HepG2 (cell line): ENCODE measurements around the gene C19orf38. TPM values are rescaled to one million over a fixed set of nuclear protein-coding genes. Genes with fewer than 3 reads are reported as not detected.

Source experiments
- ATAC-seq: fragments of 200-7000 bp; cut with Tn5 transposase; 3 replicates; pipeline ENCODE4 v1.9.1; 2020; ENCODE audit warnings: mild to moderate bottlenecking, moderate library complexity
- BruUV-seq: library from RNA; stranded (reverse); fragments of 400-500 nt; replicated peaks from 2 replicates; lab custom pipeline; 2021; lab: Mats Ljungman, UMichigan
- CTCF ChIA-PET: fragments of 300-600 bp; formaldehyde crosslinking; extraction: SDS; loops from one replicate; lab custom pipeline; 2021; ENCODE audit warnings: low total read pairs, inconsistent platforms, low intra/inter-chr PET ratio; lab: Yijun Ruan, JAX
- POLR2A ChIA-PET: fragments of 350-600 bp; sonication (Branson Sonifier 250); formaldehyde crosslinking; loops from one replicate; lab custom pipeline; 2020; ENCODE audit warnings: antibody characterized with exemption, inconsistent platforms; lab: Yijun Ruan, JAX
- DNase-seq: peaks from one replicate; pipeline ENCODE4 v3.0.0-alpha.2; 2015; ENCODE audit warnings: low spot score
- FAIRE-seq: peaks from 3 replicates; lab custom pipeline; 2011; peaks lifted over from hg19 to GRCh38; lab: Jason Lieb, UNC
- H2AFZ ChIP-seq: one replicate; pipeline ENCODE4 v1.6.1; 2011; ENCODE audit warnings: low read length, inconsistent platforms
- H3K27ac ChIP-seq: fragments of 300-600 bp; 3 replicates; pipeline ENCODE4 v1.8.0; 2011; ENCODE audit warnings: mixed run types, mild to moderate bottlenecking, mixed read lengths, low read length, inconsistent platforms; ENCODE audit not compliant: insufficient read depth; ENCODE audit errors: extremely low read length
- H3K27me3 ChIP-seq, 2 experiments: fragments of 200-600 bp in 1 of 2; 2 replicates in 1 of 2; 3 replicates in 1 of 2; pipeline versions ENCODE4 v1.6.0 to v1.8.0; 2011; ENCODE audit warnings: low read length in 2 of 2, mild to moderate bottlenecking in 2 of 2, moderate library complexity in 2 of 2, inconsistent platforms in 1 of 2; ENCODE audit not compliant: insufficient read depth in 2 of 2, control insufficient read depth in 1 of 2
- H3K36me3 ChIP-seq, 2 experiments: fragments of 200-600 bp in 1 of 2; replicated peaks in 1 of 2; 2 replicates in 1 of 2; 3 replicates in 1 of 2; pipeline versions ENCODE4 v1.5.1 to v1.8.0; 2011; ENCODE audit warnings: low read length in 2 of 2, inconsistent platforms in 1 of 2; ENCODE audit not compliant: insufficient read depth in 2 of 2, control insufficient read depth in 1 of 2
- H3K4me1 ChIP-seq: 2 replicates; pipeline ENCODE4 v1.5.1; 2012; ENCODE audit warnings: low read length, inconsistent platforms; ENCODE audit not compliant: insufficient read depth
- H3K4me2 ChIP-seq: 2 replicates; pipeline ENCODE4 v1.6.0; 2011; ENCODE audit warnings: low read depth, low read length, inconsistent platforms
- H3K4me3 ChIP-seq, 3 experiments: fragments of 200-600 bp in 1 of 3; sonication (generic), shearing (Covaris generic) in 1 of 3; replicated peaks in 1 of 3; 2 replicates each; pipeline ENCODE4 v1.5.1; 2011 to 2016; ENCODE audit warnings: low read length in 3 of 3, inconsistent platforms in 2 of 3, low read depth in 2 of 3, mild to moderate bottlenecking in 2 of 3, control low read depth in 1 of 3, mixed read lengths in 1 of 3; ENCODE audit not compliant: insufficient read depth in 1 of 3
- H3K79me2 ChIP-seq: one replicate; pipeline ENCODE4 v1.6.1; 2011; ENCODE audit warnings: low read length, inconsistent platforms; ENCODE audit not compliant: insufficient read depth
- H3K9ac ChIP-seq: 2 replicates; pipeline ENCODE4 v1.6.0; 2011; ENCODE audit warnings: mild to moderate bottlenecking, low read depth, low read length, inconsistent platforms; ENCODE audit not compliant: insufficient read depth
- H3K9me3 ChIP-seq: 2 replicates; pipeline ENCODE4 v1.5.1; 2012; ENCODE audit warnings: mild to moderate bottlenecking, low read length
- H4K20me1 ChIP-seq: 2 replicates; pipeline ENCODE4 v1.6.0; 2011; ENCODE audit warnings: inconsistent platforms, mild to moderate bottlenecking, low read length, moderate library complexity; ENCODE audit not compliant: insufficient read depth
- AHR ChIP-seq: IDR thresholded peaks from 2 replicates; pipeline ENCODE4 v1.6.1; 2018; ENCODE audit warnings: missing genetic modification reagents, missing compliant biosample characterization
- CCDC6 ChIP-seq: sonication (generic); formaldehyde crosslinking; IDR thresholded peaks from 2 replicates; pipeline ENCODE4 v1.8.1; 2022; ENCODE audit warnings: mild to moderate bottlenecking, missing genetic modification reagents, moderate library complexity
- DNMT3B ChIP-seq: conservative IDR thresholded peaks from 2 replicates; pipeline ENCODE4 v1.6.1; 2016; ENCODE audit warnings: missing biosample characterization, control low read depth
- MTF1 ChIP-seq: sonication (generic); formaldehyde crosslinking; IDR thresholded peaks from 2 replicates; pipeline ENCODE4 v1.5.0; 2020; ENCODE audit warnings: missing genetic modification reagents
- NFYC ChIP-seq: IDR thresholded peaks from 2 replicates; pipeline ENCODE4 v1.6.1; 2016; ENCODE audit warnings: missing genetic modification reagents, missing compliant biosample characterization
- SNAI1 ChIP-seq: sonication (generic); formaldehyde crosslinking; IDR thresholded peaks from 2 replicates; pipeline ENCODE4 v1.5.0; 2020; ENCODE audit warnings: mild to moderate bottlenecking, missing genetic modification reagents, borderline replicate concordance
- TP53 ChIP-seq: sonication (generic); formaldehyde crosslinking; conservative IDR thresholded peaks from 2 replicates; pipeline ENCODE4 v1.4.0; 2020; ENCODE audit warnings: missing genetic modification reagents
- XRCC5 ChIP-seq: fragments of 200-400 bp; formaldehyde crosslinking; optimal IDR thresholded peaks from 2 replicates; pipeline ENCODE3; 2017; ENCODE audit warnings: mild to moderate bottlenecking, low read length
- ZNF777 ChIP-seq: sonication (generic); formaldehyde crosslinking; IDR thresholded peaks from 2 replicates; pipeline ENCODE4 v1.4.0; 2020; ENCODE audit warnings: missing genetic modification reagents
- ZNF839 ChIP-seq: sonication (generic); formaldehyde crosslinking; IDR thresholded peaks from 2 replicates; pipeline ENCODE4 v1.4.0; 2020; ENCODE audit warnings: missing genetic modification reagents, mild to moderate bottlenecking, borderline replicate concordance
- WGBS: methylation state at CpG from one replicate; pipeline ENCODE4 v1.1.6; 2017; ENCODE audit warnings: low lambda C conversion rate; 5-methylcytosine and 5-hydroxymethylcytosine counted together
- in situ Hi-C: cut with HindIII; loops from 2 replicates; pipeline ENCODE4 v1.10.0; 2017; ENCODE audit warnings: low pct_unique_long_range_greater_than_20kb; ENCODE audit not compliant: extremely low pct_ligation_motif_present
- intact Hi-C: fragments of 100-400 bp; cut with micrococcal nuclease; formaldehyde crosslinking; loops from one replicate; pipeline ENCODE4 v1.10.0; 2022; ENCODE audit not compliant: unreplicated experiment
- polyA plus RNA-seq, 8 experiments: library from polyadenylated mRNA; depleted of rRNA in 3 of 8; stranded (reverse) in 7 of 8; unstranded in 1 of 8; fragments of >200 nt; fragmentation: Illumina TruSeq in 4 of 8; extraction: Trizol in 4 of 8; gene quantifications; 2 replicates each; pipeline versions ENCODE4 v1.2.1 to v1.2.3, GENCODE V29; 2011 to 2016; ENCODE audit warnings: low read depth in 4 of 8, missing spikeins in 1 of 8, mixed read lengths in 1 of 8; ENCODE audit not compliant: insufficient read depth in 1 of 8
- total RNA-seq, 5 experiments: library from RNA; depleted of rRNA; stranded (reverse); fragments of >200 nt; fragmentation: Illumina TruSeq; extraction: Trizol; gene quantifications; 2 replicates each; pipeline ENCODE4 v1.2.3, GENCODE V29; 2016; ENCODE audit warnings: low read depth in 1 of 5
- TF ChIP-seq, protein P1 (sequence below), 2 experiments: sonication (generic) in 1 of 2; formaldehyde crosslinking in 1 of 2; IDR thresholded peaks; 2 replicates each; pipeline versions ENCODE4 v1.6.1 to v1.9.0; 2014 to 2022; ENCODE audit warnings: antibody characterized with exemption in 1 of 2, borderline replicate concordance in 1 of 2, inconsistent platforms in 1 of 2, low read depth in 1 of 2, missing genetic modification reagents in 1 of 2
- TF ChIP-seq, protein P2 (sequence below): sonication (generic); formaldehyde crosslinking; IDR thresholded peaks from 2 replicates; pipeline ENCODE4 v1.8.0; 2022; ENCODE audit warnings: mild to moderate bottlenecking, missing genetic modification reagents, moderate library complexity
- TF ChIP-seq, protein P3 (sequence below): sonication (generic); formaldehyde crosslinking; IDR thresholded peaks from 2 replicates; pipeline ENCODE4 v1.5.0; 2020; ENCODE audit warnings: mild to moderate bottlenecking, missing genetic modification reagents
- TF ChIP-seq, protein P4 (sequence below): sonication (generic); formaldehyde crosslinking; IDR thresholded peaks from 2 replicates; pipeline ENCODE4 v1.4.0; 2020; ENCODE audit warnings: mild to moderate bottlenecking, missing genetic modification reagents

C19orf38 gene
- total and polyA plus RNA-seq, 2 of the 13 experiments (the other 11 are each of a cell fraction or from before 2014, with no cell fraction given), result 0.11 TPM; not detected in 1

GRCh38 chr19:10808937-10809649, 39.1 kb upstream of the C19orf38 start:
- in situ Hi-C loops (no loop called here), intact Hi-C loops (no loop called here)
- no peak overlapping the region for H3K9ac ChIP-seq
- WGBS, result 96% methylated on average over 7 of the region's 10 CpGs
- H3K4me2 ChIP-seq, result no peak overlapping the region
- POLR2A ChIA-PET, result no interaction called here
- no peaks in the 10 kb centered on the region for H3K9me3 ChIP-seq
- peaks cover 14 to 52% of the 10 kb centered on the region in 2 experiments; a peak in 4 of 5 replicates for H3K36me3 ChIP-seq
- H4K20me1 ChIP-seq, result no peaks in the 10 kb centered on the region
- H3K27me3 ChIP-seq, result no peaks in the 10 kb centered on the region
- H3K27ac ChIP-seq, result no peak overlapping the region
- no peak overlapping the region for H3K4me3 ChIP-seq
- DNase-seq, result no peak
- H2AFZ ChIP-seq, result no peak overlapping the region
- CTCF ChIA-PET, result no interaction called here
- ATAC-seq, result no peak
- no peaks in the 10 kb centered on the region for H3K79me2 ChIP-seq
- BruUV-seq, result no TSS peak
- peaks cover 22% of the 10 kb centered on the region for H3K4me1 ChIP-seq
- no peak for FAIRE-seq
- TF ChIP-seq, protein P1, sequence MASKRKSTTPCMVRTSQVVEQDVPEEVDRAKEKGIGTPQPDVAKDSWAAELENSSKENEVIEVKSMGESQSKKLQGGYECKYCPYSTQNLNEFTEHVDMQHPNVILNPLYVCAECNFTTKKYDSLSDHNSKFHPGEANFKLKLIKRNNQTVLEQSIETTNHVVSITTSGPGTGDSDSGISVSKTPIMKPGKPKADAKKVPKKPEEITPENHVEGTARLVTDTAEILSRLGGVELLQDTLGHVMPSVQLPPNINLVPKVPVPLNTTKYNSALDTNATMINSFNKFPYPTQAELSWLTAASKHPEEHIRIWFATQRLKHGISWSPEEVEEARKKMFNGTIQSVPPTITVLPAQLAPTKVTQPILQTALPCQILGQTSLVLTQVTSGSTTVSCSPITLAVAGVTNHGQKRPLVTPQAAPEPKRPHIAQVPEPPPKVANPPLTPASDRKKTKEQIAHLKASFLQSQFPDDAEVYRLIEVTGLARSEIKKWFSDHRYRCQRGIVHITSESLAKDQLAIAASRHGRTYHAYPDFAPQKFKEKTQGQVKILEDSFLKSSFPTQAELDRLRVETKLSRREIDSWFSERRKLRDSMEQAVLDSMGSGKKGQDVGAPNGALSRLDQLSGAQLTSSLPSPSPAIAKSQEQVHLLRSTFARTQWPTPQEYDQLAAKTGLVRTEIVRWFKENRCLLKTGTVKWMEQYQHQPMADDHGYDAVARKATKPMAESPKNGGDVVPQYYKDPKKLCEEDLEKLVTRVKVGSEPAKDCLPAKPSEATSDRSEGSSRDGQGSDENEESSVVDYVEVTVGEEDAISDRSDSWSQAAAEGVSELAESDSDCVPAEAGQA (IDR thresholded peaks at IDR 0.05; ENCODE audit: low read depth), result no peak
- TF ChIP-seq, protein P1 (CRISPR knock-in tag; IDR thresholded peaks at IDR 0.05; ENCODE audit: borderline replicate concordance), result no peak
- TF ChIP-seq DNMT3B (no peak), ZNF777 (CRISPR knock-in tag) (no peak), SNAI1 (CRISPR knock-in tag) (no peak), AHR (no peak), NFYC (no peak), MTF1 (CRISPR knock-in tag) (no peak), XRCC5 (no peak), CCDC6 (CRISPR knock-in tag) (no peak), TP53 (CRISPR knock-in tag) (no peak), ZNF839 (CRISPR knock-in tag) (no peak)
- TF ChIP-seq, protein P2, sequence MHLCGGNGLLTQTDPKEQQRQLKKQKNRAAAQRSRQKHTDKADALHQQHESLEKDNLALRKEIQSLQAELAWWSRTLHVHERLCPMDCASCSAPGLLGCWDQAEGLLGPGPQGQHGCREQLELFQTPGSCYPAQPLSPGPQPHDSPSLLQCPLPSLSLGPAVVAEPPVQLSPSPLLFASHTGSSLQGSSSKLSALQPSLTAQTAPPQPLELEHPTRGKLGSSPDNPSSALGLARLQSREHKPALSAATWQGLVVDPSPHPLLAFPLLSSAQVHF (CRISPR knock-in tag), result no peak
- TF ChIP-seq, protein P3, sequence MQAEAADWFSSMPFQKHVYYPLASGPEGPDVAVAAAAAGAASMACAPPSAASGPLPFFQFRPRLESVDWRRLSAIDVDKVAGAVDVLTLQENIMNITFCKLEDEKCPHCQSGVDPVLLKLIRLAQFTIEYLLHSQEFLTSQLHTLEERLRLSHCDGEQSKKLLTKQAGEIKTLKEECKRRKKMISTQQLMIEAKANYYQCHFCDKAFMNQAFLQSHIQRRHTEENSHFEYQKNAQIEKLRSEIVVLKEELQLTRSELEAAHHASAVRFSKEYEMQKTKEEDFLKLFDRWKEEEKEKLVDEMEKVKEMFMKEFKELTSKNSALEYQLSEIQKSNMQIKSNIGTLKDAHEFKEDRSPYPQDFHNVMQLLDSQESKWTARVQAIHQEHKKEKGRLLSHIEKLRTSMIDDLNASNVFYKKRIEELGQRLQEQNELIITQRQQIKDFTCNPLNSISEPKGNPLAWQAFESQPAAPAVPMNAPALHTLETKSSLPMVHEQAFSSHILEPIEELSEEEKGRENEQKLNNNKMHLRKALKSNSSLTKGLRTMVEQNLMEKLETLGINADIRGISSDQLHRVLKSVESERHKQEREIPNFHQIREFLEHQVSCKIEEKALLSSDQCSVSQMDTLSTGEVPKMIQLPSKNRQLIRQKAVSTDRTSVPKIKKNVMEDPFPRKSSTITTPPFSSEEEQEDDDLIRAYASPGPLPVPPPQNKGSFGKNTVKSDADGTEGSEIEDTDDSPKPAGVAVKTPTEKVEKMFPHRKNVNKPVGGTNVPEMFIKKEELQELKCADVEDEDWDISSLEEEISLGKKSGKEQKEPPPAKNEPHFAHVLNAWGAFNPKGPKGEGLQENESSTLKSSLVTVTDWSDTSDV (CRISPR knock-in tag), result no peak
- TF ChIP-seq, protein P4, sequence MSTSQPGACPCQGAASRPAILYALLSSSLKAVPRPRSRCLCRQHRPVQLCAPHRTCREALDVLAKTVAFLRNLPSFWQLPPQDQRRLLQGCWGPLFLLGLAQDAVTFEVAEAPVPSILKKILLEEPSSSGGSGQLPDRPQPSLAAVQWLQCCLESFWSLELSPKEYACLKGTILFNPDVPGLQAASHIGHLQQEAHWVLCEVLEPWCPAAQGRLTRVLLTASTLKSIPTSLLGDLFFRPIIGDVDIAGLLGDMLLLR (CRISPR knock-in tag), result no peak
